Stimulated activated CD4-positive, alpha-beta T cell treated with anti-CD3 and anti-CD28 coated beads, Interleukin-15, amount 100 ng/mL, for 48 hours (primary cell): ENCODE data around the gene KCNF1.
"Not testable (repeated sequence)": the region's sequence is repeated elsewhere in the genome, so short reads cannot be mapped to it uniquely, and the experiment has no call there.

ENCODE experiments used
- DNase-seq, 2 donors: peaks; one replicate each; pipeline ENCODE4 v3.0.0-alpha.2; 2020; ENCODE audit warnings: low read depth in 2 of 2

The KCNF1 gene

GRCh38 chr2:10939058-10939457, 27.3 kb downstream of the KCNF1 start:
- DNase-seq, result no peak

DNA sequence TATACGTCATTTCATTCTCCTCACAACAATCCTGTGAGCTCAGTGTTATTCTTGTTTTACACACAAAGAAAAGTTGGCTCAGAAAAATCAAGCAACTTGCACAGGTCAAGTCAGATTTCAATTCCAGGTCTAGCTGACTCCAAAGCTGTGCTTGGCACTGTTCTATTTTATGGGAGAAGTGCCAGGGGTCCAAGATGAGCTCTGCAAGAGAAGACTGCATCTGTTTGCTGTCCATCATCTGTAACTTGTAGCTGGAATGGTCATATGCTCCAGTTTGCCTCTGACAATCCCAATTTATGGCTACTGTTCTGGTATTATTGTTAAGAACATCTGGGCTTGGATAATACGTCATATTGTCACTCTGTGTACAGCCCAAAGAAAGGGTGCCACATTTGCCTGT, 28.9 kb downstream of the KCNF1 start:
- DNase-seq, result no peak

DNA sequence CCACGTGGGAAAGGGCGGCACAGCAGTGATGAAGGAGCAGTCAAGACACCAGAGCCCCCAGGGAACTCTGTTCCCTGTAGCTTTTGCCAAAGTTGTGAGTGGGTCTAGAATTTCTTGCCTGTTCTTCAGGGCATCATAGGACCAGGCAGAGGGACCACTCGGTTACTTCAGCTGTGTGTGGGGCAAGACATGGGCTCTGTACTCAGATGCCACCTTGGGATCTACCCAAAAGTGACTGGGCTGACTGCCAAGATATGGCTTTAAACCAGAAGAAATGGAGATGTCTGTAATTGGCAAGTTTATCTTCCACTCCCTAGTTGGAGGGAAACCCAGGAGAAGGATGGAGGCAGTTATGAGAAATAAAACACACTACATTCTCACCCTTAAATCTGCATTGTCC, 29.6 kb downstream of the KCNF1 start:
- no peak for DNase-seq

DNA sequence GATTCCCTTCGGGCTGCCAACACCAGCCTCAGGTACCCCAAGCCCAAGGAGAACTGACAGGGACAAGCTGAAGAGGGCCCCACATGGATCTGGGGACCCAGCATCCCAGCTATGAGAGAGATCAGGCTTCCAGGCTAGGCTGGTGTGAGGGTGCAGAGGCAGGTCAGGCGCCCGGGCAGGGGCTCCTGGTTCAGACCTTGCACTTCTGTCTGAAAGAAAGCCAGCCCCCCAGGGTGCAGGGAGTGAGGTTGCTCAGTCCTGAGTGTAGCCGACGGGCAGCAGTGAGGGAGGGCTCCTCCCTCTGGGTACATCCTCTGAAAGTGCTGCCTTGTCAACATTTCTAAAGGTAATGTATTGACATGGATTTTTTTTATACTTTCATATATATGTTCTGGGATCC, 33.1 kb downstream of the KCNF1 start:
- no peak for DNase-seq

DNA sequence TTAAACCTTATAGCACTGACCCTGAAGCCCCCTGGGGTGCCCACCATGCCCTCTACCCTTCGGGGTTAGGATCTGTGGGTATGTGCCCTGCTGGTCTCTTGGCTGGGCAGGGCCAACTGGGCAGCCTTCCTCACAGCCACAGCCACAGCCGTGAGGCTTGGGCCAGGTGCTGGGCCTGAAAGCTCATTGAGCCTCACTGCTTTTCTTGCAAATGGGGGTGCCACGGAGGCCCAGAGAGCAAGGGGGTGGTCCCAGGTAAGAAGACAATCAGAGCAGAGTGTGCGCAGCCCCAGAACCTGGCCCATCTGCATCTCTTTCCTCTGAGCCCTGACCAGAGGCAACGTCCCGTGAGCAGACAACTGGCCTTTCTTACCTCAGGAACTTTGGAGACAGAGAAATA, 34.7 kb downstream of the KCNF1 start:
- DNase-seq, result no peak

- DNase-seq, result no peak
Observed at GRCh38 chr2:10947005-10947440, 35.3 kb downstream of the KCNF1 start.

- DNase-seq, result no peak
Observed at GRCh38 chr2:10947446-10948187, 35.9 kb downstream of the KCNF1 start.

DNA sequence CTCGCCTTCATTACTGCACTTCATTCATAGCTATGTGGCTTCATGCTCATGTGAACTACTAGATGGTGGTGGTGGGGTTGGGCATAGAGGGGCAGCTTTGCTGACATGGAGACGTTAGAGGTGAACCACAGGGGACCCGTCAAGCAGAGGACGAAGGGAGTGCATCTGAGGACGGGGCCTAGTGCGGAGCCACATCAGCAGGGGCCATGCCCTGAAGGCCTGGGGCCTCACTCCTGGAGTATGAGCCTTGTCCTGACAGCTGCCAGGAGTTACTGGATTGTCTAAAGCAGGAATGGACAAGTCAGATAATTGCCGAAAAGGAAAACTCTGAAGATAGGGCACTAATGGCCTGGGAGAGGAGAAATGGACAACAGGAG, 36.4 kb downstream of the KCNF1 start:
- no peak for DNase-seq

DNA sequence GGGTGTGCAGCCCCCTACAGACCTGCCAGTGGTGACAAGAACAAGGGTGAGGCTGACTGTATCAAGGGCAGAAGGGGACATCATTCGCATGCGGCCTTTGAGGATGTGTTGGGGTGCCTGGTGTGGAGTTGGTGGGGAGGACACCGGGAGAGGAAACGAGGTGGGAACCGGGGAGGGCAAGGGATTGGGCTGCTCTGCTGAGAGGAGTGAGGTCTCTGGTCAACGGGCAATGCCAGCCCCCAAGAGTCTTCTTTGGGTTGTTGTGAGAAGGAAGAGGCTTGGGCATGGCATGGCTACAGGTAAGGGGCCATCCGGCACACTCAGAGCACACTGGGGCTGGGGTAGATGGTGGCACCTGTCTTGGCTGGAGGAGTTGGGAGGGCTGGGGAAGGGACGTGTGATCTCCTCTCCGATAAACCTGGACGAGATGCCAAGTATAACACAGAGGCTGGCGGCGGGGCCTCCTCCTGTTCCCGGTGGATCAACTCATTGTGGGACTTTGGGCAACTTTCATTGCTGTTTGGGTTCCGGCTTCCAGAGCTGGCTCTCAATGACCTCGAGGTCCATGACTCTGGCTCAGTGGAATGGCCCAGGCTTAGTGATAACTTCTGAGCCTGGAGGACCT, 37.0 kb downstream of the KCNF1 start:
- DNase-seq, result no peak

GRCh38 chr2:10949835-10950234, 38.1 kb downstream of the KCNF1 start:
- no peak for DNase-seq

DNA sequence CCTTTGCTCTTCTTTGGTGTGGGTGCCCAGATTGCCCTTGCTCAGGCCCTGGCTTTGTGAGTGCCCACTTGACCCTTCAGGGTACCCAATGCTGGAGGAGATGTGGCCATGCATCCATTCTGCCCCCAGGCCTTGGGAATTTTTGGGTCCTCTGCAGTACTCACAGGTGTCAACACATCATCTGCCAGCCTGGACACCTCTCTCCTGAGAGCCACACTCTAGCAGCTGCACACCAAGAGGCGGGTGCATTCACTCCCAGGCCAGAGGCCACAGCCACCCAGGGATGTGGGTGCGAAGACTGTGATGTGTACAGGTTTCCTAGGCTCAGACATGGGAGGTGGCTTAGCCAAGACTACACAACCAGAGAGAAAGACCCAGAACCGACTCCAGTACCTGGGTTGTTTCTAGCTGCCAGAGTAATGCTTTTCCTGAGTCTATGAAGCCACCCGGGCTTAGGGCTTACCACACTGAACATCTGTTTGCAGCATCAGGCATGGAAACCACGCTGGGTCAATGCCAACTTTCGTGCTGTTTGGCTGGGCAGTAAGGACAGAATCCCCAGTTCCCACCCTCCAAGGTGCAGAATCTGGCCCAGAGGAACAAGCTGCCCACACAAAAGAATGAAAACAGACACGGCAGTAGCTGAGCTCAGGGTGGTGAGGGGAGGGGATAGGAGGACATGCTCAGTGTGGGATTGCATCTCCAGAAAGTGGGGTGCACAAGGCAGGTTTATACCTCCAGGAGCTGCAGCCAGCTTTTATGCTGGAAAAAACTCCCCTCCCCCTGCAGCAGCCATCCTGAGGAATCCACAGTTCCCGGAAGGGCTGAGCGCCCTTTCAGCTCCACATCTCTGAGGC, 40.1 kb downstream of the KCNF1 start:
- no peak for DNase-seq

- DNase-seq, result no peak
Observed at GRCh38 chr2:10954416-10954815, 42.7 kb downstream of the KCNF1 start.

- no peak for DNase-seq
Observed at GRCh38 chr2:10954856-10955818, 43.4 kb downstream of the KCNF1 start.

DNA sequence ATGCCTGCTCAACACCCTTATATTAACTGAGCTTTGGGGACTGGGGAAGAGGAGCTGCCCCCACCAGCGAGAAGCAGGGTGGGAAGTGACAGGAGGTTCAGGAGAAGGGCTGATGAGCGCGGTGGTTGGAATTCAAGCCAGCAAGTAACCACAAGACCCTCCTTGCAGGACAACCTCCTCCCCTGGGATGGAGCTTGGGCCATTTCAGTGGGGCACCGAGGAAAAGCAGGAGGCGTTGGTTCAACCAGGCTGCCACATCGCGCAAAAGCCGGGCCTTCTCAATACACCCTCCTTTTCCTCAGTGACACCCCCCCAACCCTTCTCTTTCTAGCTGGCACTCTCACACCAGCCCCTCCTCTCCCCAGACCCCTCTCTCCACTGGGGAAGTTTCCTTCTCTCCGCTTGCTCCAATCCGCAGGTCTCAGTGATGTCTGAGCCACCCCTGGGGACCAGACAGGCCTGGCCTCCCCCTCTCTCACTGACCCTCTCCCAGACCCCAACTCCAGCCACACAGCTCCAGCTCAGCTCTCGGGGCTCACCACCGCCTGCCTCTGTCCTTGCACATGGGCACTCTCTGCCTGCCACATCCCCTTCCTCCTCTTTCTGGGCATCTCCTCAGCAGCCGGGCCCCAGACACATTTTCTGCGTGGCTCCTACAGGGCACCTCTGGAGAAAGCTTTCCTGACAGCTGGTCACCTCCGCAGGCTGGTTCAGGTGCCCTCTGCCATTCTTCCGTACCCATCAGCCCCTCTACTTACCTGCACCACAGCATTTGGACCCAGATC, 44.5 kb downstream of the KCNF1 start:
- DNase-seq, result no peak

DNA sequence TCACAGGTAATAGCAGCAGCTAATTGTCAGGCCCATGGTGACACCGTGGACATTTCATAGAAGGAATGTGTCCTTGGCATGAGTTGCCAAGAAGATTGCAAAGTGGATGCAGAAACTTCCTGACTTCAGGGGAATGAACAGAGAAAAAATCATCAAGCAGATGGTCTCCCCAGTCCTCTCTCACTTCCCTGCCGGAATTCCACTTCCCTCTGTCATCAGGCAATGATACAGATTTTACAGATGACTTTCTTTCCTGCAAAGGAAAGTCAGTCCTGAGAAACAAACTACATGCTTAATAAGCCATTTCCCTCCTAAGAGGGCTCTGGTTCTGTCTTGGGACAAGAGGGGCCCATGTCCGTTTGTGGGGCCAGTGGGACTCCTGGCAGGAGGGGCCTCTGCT, 45.7 kb downstream of the KCNF1 start:
- DNase-seq, result no peak

- not testable (repeated sequence) for DNase-seq
Observed at GRCh38 chr2:10958452-10958851, 46.7 kb downstream of the KCNF1 start.

DNA sequence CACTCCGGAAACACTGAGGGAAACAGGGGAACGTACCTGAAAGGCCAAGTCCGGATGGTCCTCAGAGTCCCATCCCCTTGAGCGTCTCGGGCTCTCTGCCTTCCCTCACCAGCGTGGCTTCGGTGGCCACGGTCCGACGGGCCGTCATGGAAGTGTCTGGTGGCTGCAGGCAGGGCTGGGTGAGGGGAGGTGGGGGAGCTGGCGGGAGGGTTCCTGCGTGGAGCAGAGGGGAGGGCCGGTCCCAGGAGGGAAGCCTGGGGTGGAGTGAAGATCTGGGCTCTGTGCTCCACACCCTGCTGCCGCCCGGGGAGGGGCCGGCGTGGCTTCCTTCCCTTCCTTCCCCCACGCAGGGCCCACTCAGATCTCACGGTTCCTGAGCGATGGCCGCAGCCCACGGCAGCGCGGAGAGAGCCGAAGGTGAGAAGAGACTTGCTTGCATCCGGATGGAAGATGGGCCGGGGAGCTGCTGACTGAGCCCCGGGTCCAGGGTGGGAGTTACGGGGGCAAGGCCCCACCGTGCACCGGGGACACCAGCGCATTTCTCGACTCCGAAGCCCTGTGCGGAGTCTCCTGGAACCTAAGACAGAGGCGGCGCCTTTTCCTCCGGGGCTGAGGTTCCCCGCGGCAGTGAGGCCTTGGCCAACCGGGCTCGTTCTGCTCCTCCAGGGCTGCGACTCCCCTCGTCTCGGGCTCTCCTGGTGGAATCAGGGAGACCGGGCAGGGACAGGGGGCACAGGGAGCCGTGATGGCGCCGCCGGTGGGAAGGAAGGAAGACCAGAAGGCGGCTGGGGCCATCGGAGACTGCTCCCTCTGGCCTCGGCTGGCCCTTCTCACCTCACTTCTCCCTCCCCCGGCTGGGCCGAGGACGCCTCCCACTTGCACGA, 49.1 kb downstream of the KCNF1 start:
- no peak for DNase-seq

- no peak for DNase-seq
Observed at GRCh38 chr2:10961490-10961875, 49.7 kb downstream of the KCNF1 start.

DNA sequence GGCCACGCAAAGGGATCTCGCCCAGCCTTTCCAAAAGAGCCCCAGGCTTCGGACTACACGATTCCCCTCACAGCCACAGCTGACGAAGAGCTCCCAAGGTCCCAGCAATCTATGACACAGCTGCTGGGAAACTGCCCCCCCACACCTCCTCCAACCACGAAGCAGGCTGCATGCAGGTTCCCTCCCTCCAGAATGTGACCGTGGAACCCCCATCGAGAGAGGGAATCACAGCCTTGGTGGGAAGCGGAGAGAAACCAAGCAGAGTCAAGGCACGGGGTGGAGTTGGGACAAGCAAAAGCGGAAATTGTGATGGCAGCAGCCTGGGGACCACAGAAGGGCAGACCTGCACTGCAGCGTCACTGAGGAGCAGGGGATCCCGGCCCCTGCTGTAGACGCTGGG, 50.3 kb downstream of the KCNF1 start:
- no peak for DNase-seq

DNA sequence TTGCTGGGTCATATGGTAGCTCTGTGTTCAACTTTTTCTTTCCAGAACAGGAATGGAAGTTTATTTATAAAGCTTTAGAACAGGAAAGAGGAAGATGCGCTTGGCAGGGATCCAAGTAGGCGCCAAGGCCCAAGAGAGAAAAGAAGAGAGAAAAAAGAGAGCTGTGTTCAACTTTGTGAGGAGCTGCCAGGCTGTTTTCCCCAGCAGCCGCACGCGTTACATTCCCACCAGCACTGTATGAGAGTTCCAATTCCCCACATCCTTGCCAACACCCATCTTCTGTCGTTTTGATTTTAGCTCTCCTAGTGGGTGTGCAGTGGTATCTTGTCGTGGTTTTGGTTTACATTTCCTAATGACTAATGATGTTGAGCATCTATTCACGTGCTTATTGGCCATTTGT, 51.4 kb downstream of the KCNF1 start:
- DNase-seq, result no peak
